Body of pancreas (tissue), 4 donors: ENCODE results near the gene GREB1.

Experiments used
- POLR2A ChIP-seq, 3 donors: fragments of 450-650 bp; IDR thresholded peaks; one replicate each; pipeline ENCODE4 v1.6.1; 2016; ENCODE audit warnings: antibody characterized with exemption in 3 of 3, mild to moderate bottlenecking in 2 of 3
- TF ChIP-seq, protein P1 (sequence below), 7 experiments: fragments of 450-650 bp in 4 of 7; fragments of 200-600 bp in 3 of 7; sonication (generic) in 3 of 7; IDR thresholded peaks; one replicate each; pipeline ENCODE4 v1.5.1; 2016 to 2019; ENCODE audit warnings: antibody characterized with exemption in 7 of 7

DNA sequence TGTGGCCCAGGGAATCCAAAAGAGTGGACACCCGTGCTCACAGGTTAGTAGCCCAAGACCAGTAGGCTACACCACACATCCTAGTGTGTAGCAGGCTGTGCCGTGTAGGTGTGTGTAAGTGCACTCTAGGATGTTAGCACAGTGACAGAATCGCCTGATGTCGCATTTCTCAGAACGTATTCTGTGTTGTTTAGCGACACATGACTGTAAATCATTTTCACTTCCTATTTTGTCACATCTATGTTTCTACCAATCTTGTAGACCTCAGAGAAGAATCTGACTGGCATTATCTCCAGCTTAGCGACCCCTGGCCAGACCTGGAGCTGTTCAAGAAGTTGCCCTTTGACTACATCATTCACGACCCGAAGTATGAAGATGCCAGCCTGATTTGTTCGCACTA is 91.0 kb downstream of the GREB1 start:
- TF ChIP-seq, protein P1, sequence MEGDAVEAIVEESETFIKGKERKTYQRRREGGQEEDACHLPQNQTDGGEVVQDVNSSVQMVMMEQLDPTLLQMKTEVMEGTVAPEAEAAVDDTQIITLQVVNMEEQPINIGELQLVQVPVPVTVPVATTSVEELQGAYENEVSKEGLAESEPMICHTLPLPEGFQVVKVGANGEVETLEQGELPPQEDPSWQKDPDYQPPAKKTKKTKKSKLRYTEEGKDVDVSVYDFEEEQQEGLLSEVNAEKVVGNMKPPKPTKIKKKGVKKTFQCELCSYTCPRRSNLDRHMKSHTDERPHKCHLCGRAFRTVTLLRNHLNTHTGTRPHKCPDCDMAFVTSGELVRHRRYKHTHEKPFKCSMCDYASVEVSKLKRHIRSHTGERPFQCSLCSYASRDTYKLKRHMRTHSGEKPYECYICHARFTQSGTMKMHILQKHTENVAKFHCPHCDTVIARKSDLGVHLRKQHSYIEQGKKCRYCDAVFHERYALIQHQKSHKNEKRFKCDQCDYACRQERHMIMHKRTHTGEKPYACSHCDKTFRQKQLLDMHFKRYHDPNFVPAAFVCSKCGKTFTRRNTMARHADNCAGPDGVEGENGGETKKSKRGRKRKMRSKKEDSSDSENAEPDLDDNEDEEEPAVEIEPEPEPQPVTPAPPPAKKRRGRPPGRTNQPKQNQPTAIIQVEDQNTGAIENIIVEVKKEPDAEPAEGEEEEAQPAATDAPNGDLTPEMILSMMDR (IDR thresholded peaks at IDR 0.05), result no peak
- TF ChIP-seq POLR2A (IDR thresholded peaks at IDR 0.05), result no peak
